HG03280 (cell line): ENCODE results near the gene OSTF1.
A peak's percentile ranks its signal among the peaks of the same experiment; 100 is the strongest.

ENCODE experiments used
- ATAC-seq: cut with Tn5 transposase; IDR thresholded peaks from one replicate; pipeline ENCODE4 v1.9.1; 2021; ENCODE audit warnings: mild to moderate bottlenecking, moderate library complexity; ENCODE audit not compliant: unreplicated experiment

OSTF1 gene

DNA sequence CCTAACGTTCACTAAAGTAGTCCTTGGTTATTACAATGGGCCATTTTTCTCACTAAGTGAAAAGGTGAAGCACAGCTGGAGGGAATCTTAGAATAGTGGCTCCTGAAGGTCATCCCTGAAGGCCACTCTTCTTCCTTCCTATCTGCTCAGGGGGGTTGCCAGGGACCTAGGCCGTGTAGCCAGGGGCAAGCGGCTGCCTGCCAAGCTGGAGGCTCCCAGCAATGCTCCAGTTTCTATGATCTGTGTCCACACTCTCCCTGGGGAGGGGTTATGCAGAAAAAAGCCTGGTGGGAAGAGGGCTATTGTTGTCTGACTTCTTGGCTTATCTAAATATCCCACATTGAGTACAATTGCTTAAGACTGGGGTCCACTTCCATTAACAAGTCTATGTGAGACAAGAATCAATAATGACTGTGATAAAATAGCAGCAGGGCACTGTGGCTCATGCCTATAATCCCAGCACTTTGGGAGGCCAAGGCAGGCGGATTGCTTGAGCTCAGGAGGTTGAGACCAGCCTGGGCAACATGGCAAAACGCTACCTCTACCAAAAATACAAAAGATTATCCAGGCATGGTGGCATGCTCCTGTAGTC is 4.1 kb upstream of the OSTF1 start:
- no peak for ATAC-seq

- ATAC-seq = no peak
Measured at GRCh38 chr9:75085640-75086039, 2.7 kb upstream of the OSTF1 start.

GRCh38 chr9:75086541-75087288 is 1.6 kb upstream of the OSTF1 start:
- no peak for ATAC-seq

- peak; percentile 31 for ATAC-seq
Measured at GRCh38 chr9:75087289-75087823, 958 bp upstream of the OSTF1 start.

GRCh38 chr9:75088646-75089372 is 495 bp downstream of the OSTF1 start:
- ATAC-seq = peak; percentile 22

GRCh38 chr9:75089373-75089766 is 1.1 kb downstream of the OSTF1 start:
- no peak for ATAC-seq

GRCh38 chr9:75090579-75090978 is 2.3 kb downstream of the OSTF1 start:
- no peak for ATAC-seq

GRCh38 chr9:75092766-75093165 is 4.5 kb downstream of the OSTF1 start:
- ATAC-seq = no peak

DNA sequence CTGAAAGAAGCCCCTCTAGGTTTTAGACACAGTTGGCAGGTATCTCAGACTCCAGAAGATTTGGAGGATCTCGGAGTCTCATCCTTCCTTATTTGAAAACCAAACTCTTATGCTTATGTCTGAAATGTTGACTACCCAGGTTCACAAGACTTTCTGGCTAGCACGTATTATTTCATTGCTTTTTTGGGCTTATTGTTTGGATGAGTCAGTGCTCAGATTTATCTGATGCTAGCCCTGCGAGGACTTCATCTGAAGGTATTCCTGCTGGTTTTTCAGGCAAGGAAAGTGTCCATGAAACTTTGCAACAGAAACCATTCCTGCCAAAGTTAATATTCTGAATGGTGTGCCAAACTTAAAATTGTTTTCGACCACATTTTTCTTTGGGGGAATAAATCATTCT is 8.5 kb downstream of the OSTF1 start:
- ATAC-seq = no peak

- ATAC-seq = no peak
Measured at GRCh38 chr9:75101004-75101588, 12.8 kb downstream of the OSTF1 start.

- no peak for ATAC-seq
Measured at GRCh38 chr9:75102177-75102790, 14.0 kb downstream of the OSTF1 start.

DNA sequence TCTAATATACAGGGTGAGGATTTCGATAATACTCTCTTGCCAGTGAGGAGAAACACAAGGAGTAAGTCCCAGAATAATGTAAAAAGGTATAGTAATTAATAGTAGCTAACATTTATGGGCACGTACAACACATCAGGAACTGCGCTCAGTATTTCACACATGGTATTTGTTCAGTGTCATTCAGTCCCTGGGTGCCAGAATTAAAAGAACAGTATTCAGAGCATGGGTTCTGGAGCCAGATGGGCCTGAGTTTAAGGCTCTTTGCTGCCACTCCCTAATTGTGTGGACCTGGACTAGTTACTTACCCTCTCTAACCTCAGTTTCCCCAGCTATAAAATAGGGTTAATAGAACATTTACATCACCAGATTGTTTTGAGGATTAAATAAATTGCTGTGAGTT is 16.3 kb downstream of the OSTF1 start:
- no peak for ATAC-seq

- ATAC-seq = no peak
Measured at GRCh38 chr9:75105019-75105540, 16.8 kb downstream of the OSTF1 start.

DNA sequence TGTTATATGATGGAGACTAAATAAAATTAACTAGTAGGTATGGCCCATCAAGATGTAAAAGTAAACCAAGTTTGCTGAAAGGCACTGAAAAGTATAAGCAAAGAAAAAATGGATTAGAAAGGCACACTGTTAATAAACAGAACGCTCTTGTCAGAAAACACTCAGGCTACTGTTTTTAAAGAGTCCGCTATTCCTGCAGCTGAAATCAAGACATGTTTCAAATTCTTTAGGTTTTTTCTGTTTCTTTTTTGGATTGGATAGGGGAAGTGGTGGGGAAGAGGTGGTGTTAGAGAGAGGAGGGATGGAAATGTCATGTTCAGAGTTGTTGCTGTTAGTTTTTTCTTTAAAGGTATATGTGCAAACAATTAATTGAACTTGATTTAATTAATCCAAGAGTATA is 17.5 kb downstream of the OSTF1 start:
- ATAC-seq = no peak

DNA sequence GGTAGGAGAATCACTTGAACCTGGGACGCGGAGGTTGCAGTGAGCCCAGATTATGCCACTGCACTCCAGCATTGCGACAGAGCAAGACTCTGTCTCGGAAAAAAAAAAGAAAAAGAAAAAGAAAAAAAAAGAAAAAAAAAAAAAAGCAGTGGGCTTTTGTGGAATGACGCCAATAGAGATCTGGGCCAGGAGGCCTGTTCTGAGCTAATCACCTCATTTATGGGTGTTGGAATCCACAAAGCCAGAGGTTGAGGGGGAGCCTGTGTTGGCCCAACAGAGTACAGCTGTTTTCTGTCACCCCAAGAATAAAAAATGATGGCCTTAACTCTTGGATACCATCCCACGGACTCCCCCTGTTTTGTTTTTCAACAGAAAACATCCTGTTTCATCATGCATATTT is 18.5 kb downstream of the OSTF1 start:
- no peak for ATAC-seq

- no peak for ATAC-seq
Measured at GRCh38 chr9:75108571-75108970, 20.3 kb downstream of the OSTF1 start.

DNA sequence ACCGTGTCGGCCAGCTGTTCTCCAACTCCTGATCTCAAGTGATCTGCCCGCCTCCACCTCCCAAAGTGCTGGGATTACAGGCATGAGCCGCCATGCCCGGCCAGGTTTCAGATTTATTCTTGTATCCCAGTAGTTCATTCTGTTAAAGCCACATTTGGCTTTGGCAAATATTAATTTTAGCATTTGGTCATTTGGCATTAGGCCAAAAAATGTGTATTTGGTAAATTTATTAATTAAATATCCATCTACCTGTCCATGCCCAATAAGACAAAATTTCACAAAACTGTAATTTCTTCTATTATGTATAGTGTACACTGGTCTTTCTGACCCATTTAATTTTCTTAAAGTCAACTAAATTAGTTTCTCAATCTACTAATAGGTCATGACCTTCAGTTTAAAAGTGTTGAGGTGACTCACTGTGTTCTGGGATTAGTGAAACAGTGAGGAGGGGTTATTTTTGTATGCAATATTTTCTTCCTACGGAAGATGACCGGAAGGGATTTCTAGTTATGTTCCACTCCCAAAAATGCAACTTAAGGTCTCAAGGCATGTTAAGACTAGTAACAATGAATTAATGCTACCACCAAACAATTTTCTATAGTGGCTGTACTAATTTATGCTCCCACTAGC is 21.0 kb downstream of the OSTF1 start:
- no peak for ATAC-seq

GRCh38 chr9:75111019-75111622 is 22.8 kb downstream of the OSTF1 start:
- no peak for ATAC-seq

DNA sequence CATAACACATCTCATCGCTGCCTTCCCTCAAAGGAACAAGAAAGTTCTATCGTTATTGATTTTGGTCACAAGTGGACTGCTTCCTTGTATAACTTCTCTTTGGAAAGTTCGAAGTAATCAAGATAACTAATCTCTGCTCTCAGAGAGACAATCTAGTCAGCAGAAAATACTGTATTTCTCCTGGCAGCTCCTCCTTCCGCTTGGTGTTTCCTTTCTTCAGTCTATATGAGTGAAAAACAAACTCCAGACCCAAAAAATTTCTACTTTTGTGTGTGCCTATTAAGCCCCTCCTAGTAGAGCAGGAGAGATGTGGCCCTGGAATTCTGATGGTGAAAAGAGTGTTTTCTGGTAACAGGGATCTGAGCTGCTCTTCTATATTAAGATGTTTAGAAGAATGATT is 24.5 kb downstream of the OSTF1 start:
- ATAC-seq = no peak

GRCh38 chr9:75116306-75116705 is 28.0 kb downstream of the OSTF1 start:
- ATAC-seq = no peak
